Stimulated activated CD4-positive, alpha-beta T cell treated with anti-CD3 and anti-CD28 coated beads, Interleukin-2, amount 100 ng/mL, for 4 hours (primary cell): ENCODE results near the gene RHOV.

Experiments used
- DNase-seq: peaks from one replicate; pipeline ENCODE4 v3.0.0-alpha.2; 2020; ENCODE audit warnings: low read depth

RHOV gene

DNA sequence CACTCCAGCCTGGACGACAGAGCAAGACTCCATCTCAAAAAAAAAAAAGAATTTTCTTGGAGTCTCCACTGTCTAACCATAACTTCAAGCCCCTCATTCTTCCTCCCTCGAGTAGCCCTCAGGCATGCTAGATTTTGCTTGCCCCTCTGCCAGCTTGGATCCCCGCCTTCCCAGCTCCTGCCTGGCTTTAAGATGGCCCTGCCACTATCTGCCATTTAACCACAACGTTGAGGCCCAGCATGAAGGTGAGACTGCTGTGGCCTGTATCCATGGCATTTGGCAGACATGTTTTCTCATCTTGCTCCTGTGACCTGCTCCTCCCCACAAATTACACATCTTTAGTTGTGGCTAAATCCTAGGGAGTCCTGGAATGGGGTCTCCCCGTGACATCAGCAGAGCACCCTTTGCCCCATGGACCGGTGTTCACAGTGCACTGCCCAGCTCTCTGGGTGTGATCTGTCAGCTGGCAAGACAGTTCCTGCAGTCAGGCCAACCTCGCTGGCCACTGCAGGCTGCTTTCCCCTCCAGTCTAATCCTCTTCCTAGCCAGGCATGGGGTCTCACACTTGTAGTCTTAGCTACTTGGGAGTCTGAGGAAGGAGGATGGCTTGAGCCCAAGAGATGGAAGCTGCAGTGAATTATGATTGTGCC is 30.6 kb upstream of the RHOV start:
- no peak for DNase-seq

GRCh38 chr15:40902605-40903561 is 28.8 kb upstream of the RHOV start:
- DNase-seq = no peak

DNA sequence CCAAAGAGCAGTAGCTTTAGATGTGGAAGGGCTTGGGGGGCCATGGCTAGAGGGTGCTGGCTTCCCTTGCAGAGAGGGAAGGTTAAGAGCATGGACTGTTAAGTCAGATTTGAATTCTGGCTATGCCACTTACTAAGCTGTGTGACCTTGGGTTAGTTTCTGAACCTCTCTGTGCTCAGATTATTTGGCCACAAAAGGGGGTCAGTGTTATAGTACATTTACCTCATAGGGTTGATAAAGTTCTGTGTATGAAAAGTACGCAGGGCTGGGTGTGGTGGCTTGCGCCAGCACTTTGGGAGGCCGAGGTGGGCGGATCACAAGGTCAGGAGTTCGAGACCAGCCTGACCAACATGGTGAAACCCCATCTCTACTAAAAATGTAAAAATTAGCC is 27.0 kb upstream of the RHOV start:
- DNase-seq = no peak

GRCh38 chr15:40900256-40901052 is 26.4 kb upstream of the RHOV start:
- DNase-seq = no peak

DNA sequence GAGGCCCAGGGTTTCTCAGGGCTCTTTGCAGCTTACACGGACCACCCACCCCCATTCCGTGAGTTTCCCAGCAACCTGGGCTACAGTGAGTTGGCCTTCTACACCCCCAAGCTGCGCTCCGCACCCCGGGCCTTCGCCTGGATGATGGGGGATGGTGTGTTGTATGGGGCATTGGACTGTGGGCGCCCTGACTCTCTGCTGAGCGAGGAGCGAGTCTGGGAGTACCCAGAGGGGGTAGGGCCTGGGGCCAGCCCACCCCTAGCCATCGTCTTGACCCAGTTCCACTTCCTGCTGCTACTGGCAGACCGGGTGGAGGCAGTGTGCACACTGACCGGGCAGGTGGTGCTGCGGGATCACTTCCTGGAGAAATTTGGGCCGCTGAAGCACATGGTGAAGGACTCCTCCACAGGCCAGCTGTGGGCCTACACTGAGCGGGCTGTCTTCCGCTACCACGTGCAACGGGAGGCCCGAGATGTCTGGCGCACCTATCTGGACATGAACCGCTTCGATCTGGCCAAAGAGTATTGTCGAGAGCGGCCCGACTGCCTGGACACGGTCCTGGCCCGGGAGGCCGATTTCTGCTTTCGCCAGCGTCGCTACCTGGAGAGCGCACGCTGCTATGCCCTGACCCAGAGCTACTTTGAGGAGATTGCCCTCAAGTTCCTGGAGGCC is 25.6 kb upstream of the RHOV start:
- DNase-seq = no peak

- peak; percentile 31 for DNase-seq
These were observed 20.8 kb upstream of the RHOV start for GRCh38 chr15:40894681-40895448.

DNA sequence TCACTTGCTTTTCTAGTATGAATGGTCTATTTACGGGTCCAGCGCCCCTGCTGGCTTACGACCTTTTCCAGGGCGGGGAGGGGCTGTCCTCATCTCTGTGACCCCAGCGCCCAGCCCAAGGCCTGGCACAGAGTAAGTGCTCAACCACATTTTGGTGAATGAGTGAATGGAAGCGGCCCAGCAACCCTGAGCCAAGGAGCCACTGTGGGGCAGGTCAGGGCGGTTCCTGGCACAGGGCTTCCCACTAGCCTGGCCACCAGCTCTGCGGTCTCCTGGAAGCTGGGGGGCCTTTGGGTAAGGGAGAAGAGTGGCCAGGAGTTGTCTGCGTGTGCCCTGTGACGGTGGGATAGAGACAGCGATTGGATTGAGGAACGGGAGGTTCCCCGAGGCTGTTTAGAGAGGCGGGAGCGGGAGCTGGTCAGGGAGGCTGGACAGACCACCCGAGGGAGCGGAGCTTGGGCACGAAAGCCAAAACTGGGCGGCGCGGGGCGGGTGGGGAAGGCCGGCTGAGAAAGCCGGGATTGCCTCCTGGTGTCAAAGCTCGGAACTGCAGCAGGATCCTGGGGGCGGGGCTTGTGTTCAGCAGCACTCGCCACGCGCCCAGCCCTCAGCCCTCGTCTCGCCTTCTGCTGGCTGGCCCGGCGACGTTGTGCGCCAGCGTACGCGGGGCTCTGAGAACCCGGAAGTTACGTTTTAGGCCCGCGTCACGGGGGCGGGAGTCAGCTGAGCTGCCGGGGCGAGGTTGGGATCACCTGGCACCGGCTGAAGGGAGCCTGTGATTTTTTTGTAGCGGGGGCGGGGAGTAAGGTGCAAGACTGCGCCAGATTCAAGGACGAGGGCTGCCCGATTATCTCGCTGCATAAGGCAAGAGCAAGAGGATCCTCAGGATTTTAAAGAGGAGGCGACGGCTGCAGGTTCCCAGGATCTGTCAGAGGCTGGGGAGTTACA is 20.0 kb upstream of the RHOV start, which contains the start of gene VPS18:
Gene VPS18, plus strand, starts transcription at position 718 of the 948 bp plus-strand sequence. CDS start 319 bp downstream, outside the sequence.
- DNase-seq = peak; percentile 98

DNA sequence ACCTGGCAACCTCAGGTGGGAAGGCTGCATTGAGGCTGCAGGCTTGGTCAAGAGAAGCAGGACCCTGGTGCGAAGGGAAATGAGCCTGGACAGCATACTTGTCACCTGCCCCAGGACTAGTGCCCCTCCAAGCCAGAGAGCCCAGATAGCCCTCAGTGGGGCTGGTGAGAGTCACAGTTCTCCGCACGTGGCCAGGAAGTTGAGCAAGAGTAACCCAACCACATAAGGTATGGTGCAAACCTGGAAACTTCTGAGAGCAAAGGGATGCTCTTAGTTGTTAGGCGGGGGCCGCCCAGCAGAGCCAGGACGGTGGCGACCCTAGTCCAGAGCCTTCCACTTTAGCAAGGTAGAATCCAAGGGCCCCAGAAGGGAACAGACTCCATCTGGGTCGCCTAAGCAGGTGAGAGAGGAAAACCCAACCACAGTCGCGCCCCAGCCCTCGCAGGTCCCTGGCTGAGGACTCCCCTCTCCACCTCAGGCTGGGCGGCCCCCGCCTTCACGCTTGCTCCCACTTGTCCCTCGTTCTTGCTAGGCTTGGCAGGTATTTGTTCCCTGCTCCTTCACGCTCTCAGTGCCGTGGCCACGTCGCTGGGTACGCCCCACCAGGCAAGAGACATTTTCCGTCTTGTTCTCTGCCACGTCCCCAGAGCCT is 19.1 kb upstream of the RHOV start:
- no peak for DNase-seq

- no peak for DNase-seq
These were observed 18.5 kb upstream of the RHOV start for GRCh38 chr15:40892447-40893012.

GRCh38 chr15:40891810-40892446 is 17.9 kb upstream of the RHOV start:
- no peak for DNase-seq

- DNase-seq = no peak
These were observed 17.1 kb upstream of the RHOV start for GRCh38 chr15:40891138-40891537.

GRCh38 chr15:40889112-40889511 is 15.1 kb upstream of the RHOV start:
- no peak for DNase-seq

GRCh38 chr15:40886586-40886985 is 12.6 kb upstream of the RHOV start:
- no peak for DNase-seq

GRCh38 chr15:40881351-40881750 is 7.3 kb upstream of the RHOV start:
- DNase-seq = no peak

DNA sequence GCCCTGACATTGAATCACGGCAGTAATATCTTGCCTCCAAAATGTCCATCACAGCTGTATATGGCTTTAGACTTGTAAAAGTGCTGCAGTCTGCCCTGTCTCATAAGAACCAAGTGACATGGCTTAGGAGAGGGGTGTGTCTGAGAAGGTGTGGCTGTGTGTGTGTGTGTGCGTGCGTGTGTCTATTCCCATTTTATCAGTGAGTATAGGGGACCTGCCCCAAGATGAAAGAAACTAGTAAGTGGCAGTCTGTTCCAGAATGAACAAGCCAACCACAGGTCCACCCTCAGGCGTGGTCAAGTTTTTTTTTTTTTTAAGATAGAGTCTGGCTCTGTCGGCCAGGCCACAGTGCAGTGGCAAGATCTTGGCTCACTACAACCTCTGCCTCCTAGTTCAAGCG is 5.6 kb upstream of the RHOV start:
- DNase-seq = no peak

GRCh38 chr15:40878785-40879184 is 4.8 kb upstream of the RHOV start:
- DNase-seq = no peak

DNA sequence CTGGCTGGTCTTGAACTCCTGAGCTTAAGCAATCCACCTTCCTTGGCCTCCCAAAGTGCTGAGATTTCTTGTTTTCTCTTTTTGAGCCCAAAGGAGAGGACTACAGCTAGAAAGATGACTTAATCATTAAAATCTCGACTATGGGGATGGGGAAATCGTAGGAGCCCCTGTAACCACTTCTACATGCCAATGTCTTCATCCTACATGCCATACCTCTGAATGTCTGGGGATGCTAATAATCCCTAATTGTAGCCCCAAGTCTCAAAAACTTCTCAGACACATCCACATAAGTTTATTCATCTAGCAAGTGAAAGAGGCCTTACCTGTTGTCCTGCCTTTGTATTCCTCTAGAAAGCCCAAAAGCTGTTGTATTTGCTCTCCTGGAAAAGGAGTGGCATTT is 3.7 kb upstream of the RHOV start:
- DNase-seq = no peak

- no peak for DNase-seq
These were observed 2.1 kb upstream of the RHOV start for GRCh38 chr15:40875991-40876730.
